HG02840 (cell line): ENCODE data around the gene SLC22A31.

Source experiments
- ATAC-seq: cut with Tn5 transposase; IDR thresholded peaks from one replicate; pipeline ENCODE4 v1.9.1; 2021; ENCODE audit warnings: mild to moderate bottlenecking, moderate library complexity, moderate number of reproducible peaks; ENCODE audit not compliant: unreplicated experiment, low FRiP score

SLC22A31 gene

DNA sequence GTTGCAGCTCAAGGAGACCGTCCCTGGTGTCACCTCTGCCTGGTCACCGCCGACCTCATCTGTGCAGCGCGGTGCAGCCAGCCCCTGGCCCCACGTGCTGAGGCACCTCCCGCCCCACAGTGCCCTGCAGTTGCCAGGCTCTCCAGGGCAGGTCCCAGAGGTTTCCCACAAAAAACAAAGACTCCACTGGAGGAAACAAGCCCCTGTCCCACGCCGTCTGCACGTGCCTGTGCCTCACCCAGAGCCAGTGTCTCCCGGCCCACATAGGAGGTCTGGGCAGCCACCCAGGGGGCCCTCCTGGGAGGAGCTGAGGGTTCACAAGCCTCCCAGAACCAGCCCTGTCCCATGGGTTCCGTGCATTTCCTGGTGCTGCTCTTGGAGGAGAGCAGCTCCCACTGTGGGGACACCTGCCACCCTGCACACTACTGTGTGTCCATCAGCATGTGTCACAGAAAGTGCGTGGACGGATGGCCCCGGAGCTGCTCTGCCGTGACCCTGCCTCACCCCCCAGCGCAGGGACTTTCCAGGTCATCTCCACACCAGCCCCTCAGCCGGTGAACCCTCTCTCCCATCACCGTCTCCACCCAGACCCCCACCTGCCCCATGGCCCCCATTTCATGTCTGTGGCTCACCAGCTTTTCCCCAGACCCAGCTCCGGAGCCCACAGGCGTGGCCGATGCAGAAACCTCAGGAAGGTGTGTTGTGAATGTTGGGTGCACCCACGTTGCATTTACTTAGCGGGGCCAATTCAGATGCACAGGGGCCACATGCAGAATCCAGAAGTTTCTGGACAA lies 45.8 kb downstream of the SLC22A31 start:
- no peak for ATAC-seq

DNA sequence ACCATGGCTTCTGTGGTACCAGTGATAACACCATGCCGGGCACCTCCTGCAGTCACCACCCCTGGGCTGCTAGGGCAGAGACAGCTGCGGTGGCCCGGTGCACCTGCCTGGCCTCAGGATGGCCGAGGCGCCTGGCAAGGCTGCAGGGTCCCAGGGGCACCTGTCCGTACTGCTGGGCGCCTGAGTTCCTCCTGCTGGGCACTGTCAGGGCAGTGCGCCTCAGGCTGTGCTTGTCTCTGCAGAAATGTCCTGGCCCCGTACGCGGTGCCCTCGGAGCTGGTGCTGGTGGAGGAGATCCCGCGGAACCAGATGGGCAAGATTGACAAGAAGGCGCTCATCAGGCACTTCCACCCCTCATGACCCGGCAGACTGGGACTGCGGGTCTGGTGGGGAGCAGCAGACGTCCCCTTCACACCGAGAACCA lies 46.5 kb downstream of the SLC22A31 start:
- no peak for ATAC-seq

GRCh38 chr16:89152831-89153700 lies 47.3 kb downstream of the SLC22A31 start:
- ATAC-seq: no peak

DNA sequence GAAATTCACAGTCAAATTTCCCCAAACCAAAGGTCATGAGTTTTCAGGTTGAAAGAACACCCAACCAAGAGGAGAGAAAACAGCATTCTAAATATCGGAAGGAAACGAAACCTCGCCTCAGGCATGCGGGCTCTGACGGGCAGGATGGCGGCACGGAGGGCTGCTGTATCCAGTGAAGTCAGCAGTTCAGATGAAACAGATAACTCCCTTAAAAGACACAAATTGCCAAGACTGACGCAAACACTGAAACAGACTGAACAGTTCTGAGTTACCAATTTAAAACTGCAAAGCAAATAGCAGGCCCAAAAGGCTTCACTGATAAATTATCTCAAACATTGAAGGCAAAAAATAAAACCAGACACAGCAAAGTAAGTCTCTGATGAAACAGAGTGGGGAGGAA lies 49.4 kb downstream of the SLC22A31 start:
- ATAC-seq: no peak

DNA sequence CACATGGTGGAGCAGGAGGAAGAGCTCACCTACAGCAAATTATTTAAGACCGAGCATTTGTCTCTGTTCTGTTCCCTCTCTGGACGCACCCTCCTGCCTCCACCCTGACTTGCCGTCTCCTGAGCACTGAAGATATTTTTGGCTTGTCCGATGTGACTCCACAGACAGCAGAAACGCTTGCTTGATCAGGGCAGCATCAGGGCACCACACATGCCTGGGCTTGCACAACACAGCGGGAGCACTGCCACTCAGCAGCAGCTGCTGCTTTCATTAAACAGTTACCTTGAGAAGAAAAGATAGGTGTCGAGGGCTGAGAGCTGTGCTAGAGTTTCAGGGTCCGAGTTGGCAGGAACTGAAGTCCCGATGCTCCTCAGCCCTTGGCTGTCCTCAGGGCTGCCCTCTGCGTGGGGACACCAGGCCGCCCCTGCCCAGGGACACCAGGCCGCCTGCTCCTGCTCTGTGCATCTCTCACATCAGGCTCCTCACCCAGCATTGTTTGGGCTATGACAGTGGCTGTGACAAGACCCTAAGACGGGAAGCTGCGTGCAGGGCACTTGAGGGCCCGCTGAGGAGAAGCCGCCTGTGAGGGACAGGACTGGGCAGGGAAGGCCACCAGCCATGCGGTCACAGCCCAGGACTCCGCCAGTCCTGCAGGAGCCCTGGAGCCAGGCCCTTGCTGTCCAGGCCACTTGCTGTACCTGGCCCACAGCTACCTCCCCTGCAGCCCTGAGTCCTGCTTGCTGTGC lies 50.1 kb downstream of the SLC22A31 start:
- ATAC-seq: no peak

DNA sequence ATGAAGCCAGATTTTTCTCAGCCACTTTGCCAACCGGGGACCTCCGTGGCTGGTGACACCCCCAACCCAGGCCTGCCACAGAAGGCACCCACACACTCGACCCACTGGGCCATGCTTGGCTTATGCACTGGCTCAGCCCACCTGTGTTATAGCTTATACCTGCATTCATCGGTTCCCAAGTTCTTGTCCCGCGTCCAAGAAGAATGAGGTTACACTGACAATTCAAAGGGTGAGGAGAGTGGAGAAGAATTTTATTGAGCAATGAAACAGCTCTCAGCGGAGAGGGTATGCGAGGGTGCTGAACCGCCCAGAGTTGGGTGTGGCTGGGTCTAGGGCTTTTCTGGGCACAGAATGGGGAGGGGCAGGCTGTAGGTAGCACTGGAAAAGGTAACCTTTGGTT lies 51.0 kb downstream of the SLC22A31 start:
- ATAC-seq: no peak

GRCh38 chr16:89147085-89147817 lies 53.1 kb downstream of the SLC22A31 start:
- ATAC-seq: no peak

DNA sequence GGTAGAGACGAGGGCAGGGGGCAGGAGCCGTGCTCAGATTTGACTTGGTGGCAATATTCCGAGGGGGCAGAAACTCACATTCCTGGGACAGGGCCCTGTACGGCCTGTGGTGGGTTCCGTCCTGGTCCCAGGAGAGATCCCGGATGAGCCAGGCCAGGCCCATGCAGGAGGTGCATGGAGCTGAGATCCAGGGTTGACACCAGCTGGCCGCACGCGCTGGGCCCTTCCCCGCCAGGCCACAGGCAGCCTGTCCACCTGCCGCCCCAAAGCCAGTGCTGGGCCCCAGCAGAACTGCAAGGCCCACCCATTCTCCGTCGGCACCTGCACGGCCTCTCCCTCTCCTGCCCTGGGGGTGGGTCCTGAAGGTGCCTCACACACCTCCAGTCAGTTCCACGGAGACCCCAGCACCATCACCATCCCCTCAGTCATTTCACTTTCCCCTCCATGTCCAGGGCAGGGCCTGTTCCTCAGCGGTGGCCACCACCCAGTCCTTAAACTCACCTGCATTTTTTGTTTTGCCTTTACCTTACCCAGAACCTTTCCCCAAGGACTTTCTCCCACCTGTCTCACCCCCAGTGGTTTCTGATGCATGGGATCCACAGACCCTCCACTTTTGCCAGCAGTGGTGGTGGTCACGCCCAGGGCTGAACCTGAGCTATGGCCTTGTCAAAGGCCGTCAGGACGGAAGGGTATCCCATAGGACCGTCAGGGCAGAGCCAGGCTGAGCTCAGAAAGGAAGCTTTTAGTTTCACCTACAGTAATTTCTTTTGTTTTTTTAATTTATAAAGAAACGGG lies 53.9 kb downstream of the SLC22A31 start:
- ATAC-seq: no peak
